Upper lobe of left lung (tissue), 4 donors: Measurements from ENCODE around the gene ARMC7.

Experiments
- POLR2A ChIP-seq, 4 donors: fragments of 450-650 bp; IDR thresholded peaks; one replicate each; pipeline ENCODE4 v1.5.1; 2016 to 2017; ENCODE audit warnings: antibody characterized with exemption in 4 of 4, mild to moderate bottlenecking in 2 of 4
- POLR2AphosphoS5 ChIP-seq, 2 donors: sonication (generic); formaldehyde crosslinking; IDR thresholded peaks; one replicate each; pipeline ENCODE4 v1.5.1; 2017; ENCODE audit warnings: antibody characterized with exemption in 2 of 2
- TF ChIP-seq, protein P1 (sequence below), 6 experiments: fragments of 450-650 bp in 4 of 6; fragments of 200-600 bp in 2 of 6; sonication (generic) in 2 of 6; IDR thresholded peaks; one replicate each; pipeline ENCODE4 v1.5.1; 2016 to 2019; ENCODE audit warnings: antibody characterized with exemption in 6 of 6

DNA sequence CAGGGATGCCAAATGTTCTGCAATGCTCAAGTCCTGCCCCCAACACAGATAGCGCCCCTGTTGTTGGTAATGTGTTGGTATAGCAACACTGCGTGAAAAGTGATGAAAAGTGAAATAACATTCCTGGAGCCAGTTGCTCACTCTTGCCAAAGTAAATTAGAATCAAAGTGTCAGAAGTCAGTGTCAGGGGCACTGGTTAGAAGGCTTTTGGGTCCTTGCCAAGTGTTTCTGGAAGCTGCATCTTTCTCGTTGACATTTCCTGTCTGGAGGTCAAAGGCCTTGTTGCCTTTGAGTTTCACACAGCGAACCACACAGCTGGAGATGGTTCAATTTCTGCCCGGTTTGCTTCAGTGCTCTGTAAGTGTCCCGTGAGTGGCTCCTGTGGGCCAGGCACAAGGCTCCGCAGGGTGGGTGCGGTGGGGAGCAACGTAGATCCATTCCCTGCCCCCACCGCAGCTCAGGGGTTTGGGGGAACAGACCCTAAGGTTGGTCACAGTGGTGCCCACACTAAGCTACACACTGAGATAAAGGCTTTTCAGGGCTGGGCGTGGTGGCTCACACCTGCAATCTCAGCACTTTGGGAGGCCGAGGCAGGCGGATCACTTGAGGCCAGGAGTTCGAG lies 25.6 kb upstream of the ARMC7 start:
- TF ChIP-seq, protein P1, sequence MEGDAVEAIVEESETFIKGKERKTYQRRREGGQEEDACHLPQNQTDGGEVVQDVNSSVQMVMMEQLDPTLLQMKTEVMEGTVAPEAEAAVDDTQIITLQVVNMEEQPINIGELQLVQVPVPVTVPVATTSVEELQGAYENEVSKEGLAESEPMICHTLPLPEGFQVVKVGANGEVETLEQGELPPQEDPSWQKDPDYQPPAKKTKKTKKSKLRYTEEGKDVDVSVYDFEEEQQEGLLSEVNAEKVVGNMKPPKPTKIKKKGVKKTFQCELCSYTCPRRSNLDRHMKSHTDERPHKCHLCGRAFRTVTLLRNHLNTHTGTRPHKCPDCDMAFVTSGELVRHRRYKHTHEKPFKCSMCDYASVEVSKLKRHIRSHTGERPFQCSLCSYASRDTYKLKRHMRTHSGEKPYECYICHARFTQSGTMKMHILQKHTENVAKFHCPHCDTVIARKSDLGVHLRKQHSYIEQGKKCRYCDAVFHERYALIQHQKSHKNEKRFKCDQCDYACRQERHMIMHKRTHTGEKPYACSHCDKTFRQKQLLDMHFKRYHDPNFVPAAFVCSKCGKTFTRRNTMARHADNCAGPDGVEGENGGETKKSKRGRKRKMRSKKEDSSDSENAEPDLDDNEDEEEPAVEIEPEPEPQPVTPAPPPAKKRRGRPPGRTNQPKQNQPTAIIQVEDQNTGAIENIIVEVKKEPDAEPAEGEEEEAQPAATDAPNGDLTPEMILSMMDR (IDR thresholded peaks at IDR 0.05): no peak
- TF ChIP-seq POLR2AphosphoS5 (IDR thresholded peaks at IDR 0.05) (no peak), POLR2A (IDR thresholded peaks at IDR 0.05) (no peak)
